CD4-positive, alpha-beta T cell (primary cell): ENCODE data around the gene ANKRD63. TPM values are rescaled to one million over a fixed set of nuclear protein-coding genes. Genes with fewer than 3 reads are reported as not detected.

Experiments
- ATAC-seq: fragments of 200-7000 bp; cut with Tn5 transposase; one replicate; pipeline ENCODE4 v1.10.0; 2022; ENCODE audit warnings: mild to moderate bottlenecking; ENCODE audit not compliant: poor library complexity
- CTCF ChIA-PET: fragments of 350-600 bp; sonication (Branson Sonifier 250); formaldehyde crosslinking; loops from one replicate; lab custom pipeline; 2021; ENCODE audit warnings: antibody characterized with exemption, inconsistent platforms; lab: Charles Lee
- POLR2A ChIA-PET: fragments of 350-600 bp; sonication (Branson Sonifier 250); formaldehyde crosslinking; loops from one replicate; lab custom pipeline; 2021; ENCODE audit warnings: antibody characterized with exemption, inconsistent platforms; lab: Charles Lee
- DNase-seq, 14 experiments: peaks; one replicate each; pipeline ENCODE4 v3.0.0-alpha.2; 2013 to 2020; ENCODE audit warnings: mixed read lengths in 2 of 14
- H3K27ac ChIP-seq, 2 donors: one replicate each; pipeline versions ENCODE4 v1.5.1 to v1.7.0; 2013; ENCODE audit warnings: low read length in 2 of 2, low read depth in 1 of 2, mild to moderate bottlenecking in 1 of 2
- H3K27me3 ChIP-seq, 2 experiments: 1 replicate in 1 of 2; 2 replicates in 1 of 2; pipeline versions ENCODE4 v1.6.1 to v1.7.0; 2013; ENCODE audit warnings: low read length in 2 of 2, control low read depth in 1 of 2, mild to moderate bottlenecking in 1 of 2, moderate library complexity in 1 of 2; ENCODE audit not compliant: insufficient read depth in 2 of 2, control insufficient read depth in 1 of 2
- H3K36me3 ChIP-seq: one replicate; pipeline ENCODE4 v1.6.1; 2013; ENCODE audit warnings: low read length, control low read depth; ENCODE audit not compliant: insufficient read depth
- H3K4me1 ChIP-seq: one replicate; pipeline ENCODE4 v1.6.1; 2013; ENCODE audit warnings: low read length, control low read depth; ENCODE audit not compliant: insufficient read depth
- H3K4me3 ChIP-seq: one replicate; pipeline ENCODE4 v1.5.1; 2013; ENCODE audit warnings: mild to moderate bottlenecking, low read length, moderate library complexity
- H3K9me3 ChIP-seq, 2 experiments: 1 replicate in 1 of 2; 2 replicates in 1 of 2; pipeline versions ENCODE4 v1.6.1 to v1.7.0; 2013; ENCODE audit warnings: low read length in 2 of 2, mild to moderate bottlenecking in 2 of 2, control low read depth in 1 of 2, moderate library complexity in 1 of 2; ENCODE audit not compliant: control insufficient read depth in 1 of 2, insufficient read depth in 1 of 2
- H3K27ac Mint-ChIP-seq: one replicate; pipeline ENCODE4 v1.8.0; 2020; ENCODE audit warnings: mixed read lengths
- H3K27me3 Mint-ChIP-seq: one replicate; pipeline ENCODE4 v1.8.0; 2021; ENCODE audit warnings: mixed read lengths
- H3K36me3 Mint-ChIP-seq: one replicate; pipeline ENCODE4 v1.8.0; 2021; ENCODE audit warnings: low read depth, mixed read lengths
- H3K4me1 Mint-ChIP-seq: one replicate; pipeline ENCODE4 v1.8.0; 2021; ENCODE audit warnings: low read depth, mixed read lengths
- H3K4me3 Mint-ChIP-seq: one replicate; pipeline ENCODE4 v1.8.0; 2020; ENCODE audit warnings: mild to moderate bottlenecking, mixed read lengths
- H3K9me3 Mint-ChIP-seq: one replicate; pipeline ENCODE4 v1.8.0; 2020; ENCODE audit warnings: mixed read lengths
- CTCF ChIP-seq: fragments of 200-600 bp; IDR thresholded peaks from one replicate; pipeline ENCODE4 v1.8.0; 2022; ENCODE audit warnings: antibody characterized with exemption, mild to moderate bottlenecking
- intact Hi-C, 2 experiments: fragments of 100-400 bp; cut with DNase I in 1 of 2; cut with micrococcal nuclease in 1 of 2; formaldehyde crosslinking; loops; one replicate each; pipeline versions ENCODE4 v1.15.1 to v1.9.0; 2023 to 2025; cut with DNase I, micrococcal nuclease
- total RNA-seq, 174 experiments: library from RNA in 2 of 174; stranded (reverse) in 2 of 174; gene quantifications; one replicate each; pipeline ENCODE4 v1.2.3 and lab custom pipeline; 2021 to 2026

ANKRD63 gene
- total RNA-seq, 2 experiments from 2014 or later, result not detected

- Histone ChIP-seq H3K27ac (no peak overlapping the region), H3K36me3 (no peaks in the 10 kb centered on the region), H3K9me3 (peaks cover 0 to 4% of the 10 kb centered on the region in 2 experiments), H3K4me3 (no peak overlapping the region), H3K4me1 (peaks cover 7% of the 10 kb centered on the region), H3K27me3 (no peaks in the 10 kb centered on the region)
- ChIA-PET CTCF (interaction anchor here (1.0 to 3.5 kb wide), 2 partner anchors 54 to 223 kb away, joined by 3 to 27 read pairs; no protein-coding TSS in a partner anchor), POLR2A (interaction anchor here (0.6 kb wide), 1 partner anchor 78 kb away, joined by 3 read pairs; no protein-coding TSS in a partner anchor)
- Mint-ChIP-seq H3K4me3 (no peak overlapping the region), H3K9me3 (no peaks in the 10 kb centered on the region), H3K27ac (no peak overlapping the region), H3K27me3 (peaks cover 6% of the 10 kb centered on the region), H3K36me3 (no peaks in the 10 kb centered on the region), H3K4me1 (peaks cover 7% of the 10 kb centered on the region)
- ATAC-seq (no peak), DNase-seq (no peak)
- TF ChIP-seq CTCF, result no peak
- intact Hi-C loops, result loop anchor here (5.0 to 10.0 kb wide), 3 partner anchors 385 to 1567 kb away; no protein-coding TSS in a partner anchor
These were observed 11.0 kb downstream of the ANKRD63 start for GRCh38 chr15:40271685-40272484.

GRCh38 chr15:40270246-40270995, 12.4 kb downstream of the ANKRD63 start:
- Mint-ChIP-seq H3K36me3 (no peaks in the 10 kb centered on the region), H3K27ac (no peak overlapping the region), H3K9me3 (no peaks in the 10 kb centered on the region), H3K4me3 (no peak overlapping the region), H3K27me3 (peaks cover 6% of the 10 kb centered on the region), H3K4me1 (peaks cover 7% of the 10 kb centered on the region)
- H3K9me3 ChIP-seq, result peaks cover 0 to 4% of the 10 kb centered on the region in 2 experiments
- no peaks in the 10 kb centered on the region for H3K27me3 ChIP-seq
- DNase-seq (no peak), ATAC-seq (no peak)
- no peaks in the 10 kb centered on the region for H3K36me3 ChIP-seq
- intact Hi-C loops, result loop anchor here (5.0 to 10.0 kb wide), 3 partner anchors 383 to 1566 kb away; no protein-coding TSS in a partner anchor
- no peak for TF ChIP-seq CTCF
- CTCF ChIA-PET, result no interaction called here
- H3K4me1 ChIP-seq, result peaks cover 7% of the 10 kb centered on the region
- no peak overlapping the region for H3K27ac ChIP-seq
- POLR2A ChIA-PET, result no interaction called here
- H3K4me3 ChIP-seq, result no peak overlapping the region

- no peaks in the 10 kb centered on the region for H3K27me3 ChIP-seq
- peaks cover 4% of the 10 kb centered on the region for H3K4me1 ChIP-seq
- peaks cover 0 to 4% of the 10 kb centered on the region in 2 experiments for H3K9me3 ChIP-seq
- peaks cover 2% of the 10 kb centered on the region for H3K27me3 Mint-ChIP-seq
- TF ChIP-seq CTCF, result no peak
- peaks cover 3% of the 10 kb centered on the region for H3K4me1 Mint-ChIP-seq
- H3K9me3 Mint-ChIP-seq, result no peaks in the 10 kb centered on the region
- intact Hi-C loops, result loop anchor here (5.0 to 10.0 kb wide), 3 partner anchors 382 to 1565 kb away; no protein-coding TSS in a partner anchor
- H3K36me3 Mint-ChIP-seq, result no peaks in the 10 kb centered on the region
- no peak overlapping the region for H3K27ac ChIP-seq
- no peak overlapping the region for H3K4me3 Mint-ChIP-seq
- no peak for ATAC-seq
- no peak overlapping the region for H3K27ac Mint-ChIP-seq
- no peak overlapping the region for H3K4me3 ChIP-seq
- POLR2A ChIA-PET, result no interaction called here
- no peaks in the 10 kb centered on the region for H3K36me3 ChIP-seq
- no peak for DNase-seq
- CTCF ChIA-PET, result no interaction called here
These were observed 13.3 kb downstream of the ANKRD63 start for GRCh38 chr15:40269604-40270003.
